ENCODE results near the gene E2F4. TPM values are rescaled to one million over a fixed set of nuclear protein-coding genes. Genes with fewer than 3 reads are reported as not detected.

E2F4 gene
- total and polyA plus RNA-seq, 2 of the 13 experiments (the other 11 are each of a cell fraction or from before 2014, with no cell fraction given) = 84.8 to 91.2 TPM

DNA sequence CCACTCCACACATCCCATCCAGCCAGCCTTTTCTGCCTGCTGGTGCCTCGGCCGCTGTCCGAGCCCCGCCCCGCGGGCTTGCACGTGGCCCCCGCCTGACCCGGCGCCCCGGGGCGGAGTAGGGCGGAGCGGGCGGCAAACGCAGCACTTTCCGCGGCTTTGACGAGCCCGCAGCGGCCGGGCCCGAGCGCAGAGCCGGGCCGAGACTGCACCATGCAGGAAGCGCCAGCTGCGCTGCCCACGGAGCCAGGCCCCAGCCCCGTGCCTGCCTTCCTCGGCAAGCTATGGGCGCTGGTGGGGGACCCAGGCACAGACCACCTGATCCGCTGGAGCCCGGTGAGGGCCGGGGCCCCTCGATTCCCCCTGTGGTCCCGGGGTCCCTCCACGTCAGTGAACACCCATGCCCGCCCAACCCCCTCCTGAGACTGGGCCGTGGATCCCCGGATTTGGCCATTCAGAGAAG, 27.3 kb upstream of the E2F4 start, which contains the start of gene HSF4 (continued):
- TF ChIP-seq NCOR1 (IDR thresholded peaks at IDR 0.05; ENCODE audit: borderline replicate concordance, low read length) (no peak), ZNF205 (CRISPR knock-in tag; IDR thresholded peaks at IDR 0.05) (peak; percentile 66), NFAT5 (CRISPR knock-in tag; IDR thresholded peaks at IDR 0.05) (peak; percentile 96), SUZ12 (IDR thresholded peaks at IDR 0.05; ENCODE audit: low read depth, low read length) (no peak), MTF2 (CRISPR knock-in tag; IDR thresholded peaks at IDR 0.05; ENCODE audit: borderline replicate concordance) (0 out of 2 replicates have a peak, but pooled peaks have one; percentile 19), SP5 (CRISPR knock-in tag; IDR thresholded peaks at IDR 0.05; ENCODE audit: borderline replicate concordance, low read depth) (peak; percentile 100), CSRNP1 (CRISPR knock-in tag; IDR thresholded peaks at IDR 0.05) (peak; percentile 88), FUBP1 (CRISPR knock-in tag; IDR thresholded peaks at IDR 0.05; ENCODE audit: borderline replicate concordance) (no peak), SOX13 (IDR thresholded peaks at IDR 0.05) (no peak; the same call in 1 of the 2 replicates), SOX13 (CRISPR knock-in tag; conservative IDR thresholded peaks at IDR 0.05 in 1 of 2, IDR thresholded peaks at IDR 0.05 in 1 of 2) (peak in 1 of 2 experiments; percentile 84; a peak in 2 of 4 replicates), MED8 (CRISPR knock-in tag; IDR thresholded peaks at IDR 0.05; ENCODE audit: insufficient replicate concordance) (peak; percentile 80)
- TF ChIP-seq, protein P1, sequence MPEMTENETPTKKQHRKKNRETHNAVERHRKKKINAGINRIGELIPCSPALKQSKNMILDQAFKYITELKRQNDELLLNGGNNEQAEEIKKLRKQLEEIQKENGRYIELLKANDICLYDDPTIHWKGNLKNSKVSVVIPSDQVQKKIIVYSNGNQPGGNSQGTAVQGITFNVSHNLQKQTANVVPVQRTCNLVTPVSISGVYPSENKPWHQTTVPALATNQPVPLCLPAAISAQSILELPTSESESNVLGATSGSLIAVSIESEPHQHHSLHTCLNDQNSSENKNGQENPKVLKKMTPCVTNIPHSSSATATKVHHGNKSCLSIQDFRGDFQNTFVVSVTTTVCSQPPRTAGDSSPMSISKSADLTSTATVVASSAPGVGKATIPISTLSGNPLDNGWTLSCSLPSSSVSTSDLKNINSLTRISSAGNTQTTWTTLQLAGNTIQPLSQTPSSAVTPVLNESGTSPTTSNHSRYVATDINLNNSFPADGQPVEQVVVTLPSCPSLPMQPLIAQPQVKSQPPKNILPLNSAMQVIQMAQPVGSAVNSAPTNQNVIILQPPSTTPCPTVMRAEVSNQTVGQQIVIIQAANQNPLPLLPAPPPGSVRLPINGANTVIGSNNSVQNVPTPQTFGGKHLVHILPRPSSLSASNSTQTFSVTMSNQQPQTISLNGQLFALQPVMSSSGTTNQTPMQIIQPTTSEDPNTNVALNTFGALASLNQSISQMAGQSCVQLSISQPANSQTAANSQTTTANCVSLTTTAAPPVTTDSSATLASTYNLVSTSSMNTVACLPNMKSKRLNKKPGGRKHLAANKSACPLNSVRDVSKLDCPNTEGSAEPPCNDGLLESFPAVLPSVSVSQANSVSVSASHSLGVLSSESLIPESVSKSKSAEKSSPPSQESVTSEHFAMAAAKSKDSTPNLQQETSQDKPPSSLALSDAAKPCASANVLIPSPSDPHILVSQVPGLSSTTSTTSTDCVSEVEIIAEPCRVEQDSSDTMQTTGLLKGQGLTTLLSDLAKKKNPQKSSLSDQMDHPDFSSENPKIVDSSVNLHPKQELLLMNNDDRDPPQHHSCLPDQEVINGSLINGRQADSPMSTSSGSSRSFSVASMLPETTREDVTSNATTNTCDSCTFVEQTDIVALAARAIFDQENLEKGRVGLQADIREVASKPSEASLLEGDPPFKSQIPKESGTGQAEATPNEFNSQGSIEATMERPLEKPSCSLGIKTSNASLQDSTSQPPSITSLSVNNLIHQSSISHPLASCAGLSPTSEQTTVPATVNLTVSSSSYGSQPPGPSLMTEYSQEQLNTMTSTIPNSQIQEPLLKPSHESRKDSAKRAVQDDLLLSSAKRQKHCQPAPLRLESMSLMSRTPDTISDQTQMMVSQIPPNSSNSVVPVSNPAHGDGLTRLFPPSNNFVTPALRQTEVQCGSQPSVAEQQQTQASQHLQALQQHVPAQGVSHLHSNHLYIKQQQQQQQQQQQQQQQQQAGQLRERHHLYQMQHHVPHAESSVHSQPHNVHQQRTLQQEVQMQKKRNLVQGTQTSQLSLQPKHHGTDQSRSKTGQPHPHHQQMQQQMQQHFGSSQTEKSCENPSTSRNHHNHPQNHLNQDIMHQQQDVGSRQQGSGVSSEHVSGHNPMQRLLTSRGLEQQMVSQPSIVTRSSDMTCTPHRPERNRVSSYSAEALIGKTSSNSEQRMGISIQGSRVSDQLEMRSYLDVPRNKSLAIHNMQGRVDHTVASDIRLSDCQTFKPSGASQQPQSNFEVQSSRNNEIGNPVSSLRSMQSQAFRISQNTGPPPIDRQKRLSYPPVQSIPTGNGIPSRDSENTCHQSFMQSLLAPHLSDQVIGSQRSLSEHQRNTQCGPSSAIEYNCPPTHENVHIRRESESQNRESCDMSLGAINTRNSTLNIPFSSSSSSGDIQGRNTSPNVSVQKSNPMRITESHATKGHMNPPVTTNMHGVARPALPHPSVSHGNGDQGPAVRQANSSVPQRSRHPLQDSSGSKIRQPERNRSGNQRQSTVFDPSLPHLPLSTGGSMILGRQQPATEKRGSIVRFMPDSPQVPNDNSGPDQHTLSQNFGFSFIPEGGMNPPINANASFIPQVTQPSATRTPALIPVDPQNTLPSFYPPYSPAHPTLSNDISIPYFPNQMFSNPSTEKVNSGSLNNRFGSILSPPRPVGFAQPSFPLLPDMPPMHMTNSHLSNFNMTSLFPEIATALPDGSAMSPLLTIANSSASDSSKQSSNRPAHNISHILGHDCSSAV (CRISPR knock-in tag; IDR thresholded peaks at IDR 0.05; ENCODE audit: borderline replicate concordance) = no peak
